GM12878 (cell line): ENCODE measurements around the gene VGLL4. TPM values are rescaled to one million over a fixed set of nuclear protein-coding genes. Genes with fewer than 3 reads are reported as not detected.

ENCODE experiments used
- ATAC-seq: fragments of 200-7000 bp; cut with Tn5 transposase; 3 replicates; pipeline ENCODE4 v1.9.1; 2020; ENCODE audit warnings: mild to moderate bottlenecking, moderate library complexity
- BruUV-seq: library from RNA; stranded (reverse); fragments of 400-500 nt; replicated peaks from 2 replicates; lab custom pipeline; 2021; lab: Mats Ljungman, UMichigan
- CTCF ChIA-PET: fragments of 300-600 bp; sonication (Branson Sonifier 250); formaldehyde crosslinking; extraction: SDS; loops from one replicate; lab custom pipeline; 2021; ENCODE audit warnings: inconsistent platforms; lab: Yijun Ruan, JAX
- POLR2A ChIA-PET: fragments of 350-600 bp; formaldehyde crosslinking; extraction: SDS; loops from one replicate; lab custom pipeline; 2021; ENCODE audit warnings: inconsistent platforms; lab: Charles Lee
- RAD21 ChIA-PET: fragments of 300-600 bp; sonication (Branson Sonifier 250); formaldehyde crosslinking; loops from one replicate; lab custom pipeline; 2023; ENCODE audit warnings: antibody characterized with exemption; ENCODE audit not compliant: unreplicated experiment; lab: Charles Lee
- SMC1A ChIA-PET: fragments of 300-600 bp; sonication (Branson Sonifier 250); formaldehyde crosslinking; loops from one replicate; lab custom pipeline; 2023; ENCODE audit not compliant: unreplicated experiment, uncharacterized antibody; lab: Charles Lee
- DNase-seq: peaks from one replicate; pipeline ENCODE4 v3.0.0-alpha.2; 2011; ENCODE audit warnings: low read depth, low spot score
- FAIRE-seq: peaks from 3 replicates; lab custom pipeline; 2011; peaks lifted over from hg19 to GRCh38; lab: Jason Lieb, UNC
- H2AFZ ChIP-seq: 2 replicates; pipeline ENCODE4 v1.6.0; 2011; ENCODE audit warnings: low read depth, low read length, control low read depth; ENCODE audit not compliant: control insufficient read depth
- H3K27ac ChIP-seq: 2 replicates; pipeline ENCODE4 v1.5.1; 2011; ENCODE audit warnings: control low read depth; ENCODE audit not compliant: control insufficient read depth, insufficient read depth
- H3K27me3 ChIP-seq, 2 experiments: replicated peaks in 1 of 2; 2 replicates each; pipeline versions ENCODE4 v1.6.0 to v1.6.1; 2011; ENCODE audit warnings: low read length in 1 of 2; ENCODE audit not compliant: control insufficient read depth in 2 of 2, insufficient read depth in 2 of 2
- H3K36me3 ChIP-seq, 2 experiments: 2 replicates each; pipeline ENCODE4 v1.5.1; 2011; ENCODE audit warnings: low read length in 1 of 2; ENCODE audit not compliant: control insufficient read depth in 2 of 2, insufficient read depth in 2 of 2
- H3K4me1 ChIP-seq: 2 replicates; pipeline ENCODE4 v1.6.1; 2011; ENCODE audit warnings: mild to moderate bottlenecking, low read length, moderate library complexity, mixed read lengths; ENCODE audit not compliant: control insufficient read depth, insufficient read depth
- H3K4me2 ChIP-seq: 2 replicates; pipeline ENCODE4 v1.6.0; 2011; ENCODE audit warnings: control low read depth; ENCODE audit not compliant: control insufficient read depth, insufficient read depth
- H3K4me3 ChIP-seq: fragments of 200-600 bp; sonication (generic); 2 replicates; pipeline ENCODE4 v1.5.1; 2016
- H3K79me2 ChIP-seq: 2 replicates; pipeline ENCODE4 v1.6.0; 2011; ENCODE audit warnings: low read length; ENCODE audit not compliant: control insufficient read depth, insufficient read depth
- H3K9ac ChIP-seq: 2 replicates; pipeline ENCODE4 v1.8.0; 2011; ENCODE audit warnings: low read length, control low read depth, mixed read lengths; ENCODE audit not compliant: control insufficient read depth, insufficient read depth
- H3K9me3 ChIP-seq: replicated peaks from 3 replicates; pipeline ENCODE4 v1.5.1; 2011; ENCODE audit warnings: mild to moderate bottlenecking, low read length; ENCODE audit not compliant: control insufficient read depth, insufficient read depth
- H4K20me1 ChIP-seq: 2 replicates; pipeline ENCODE4 v1.6.0; 2011; ENCODE audit not compliant: control insufficient read depth, insufficient read depth
- HCFC1 ChIP-seq: fragments of 150-350 bp; IDR thresholded peaks from 2 replicates; pipeline ENCODE4 v1.6.1; 2014; ENCODE audit warnings: low read length
- HDAC2 ChIP-seq: fragments of 200-600 bp; sonication (generic); IDR thresholded peaks from 2 replicates; pipeline ENCODE4 v1.6.1; 2017
- MTA3 ChIP-seq: IDR thresholded peaks from 2 replicates; pipeline ENCODE4 v1.6.1; 2012; ENCODE audit warnings: low read length, inconsistent platforms, borderline replicate concordance
- NBN ChIP-seq: fragments of 450-650 bp; IDR thresholded peaks from 2 replicates; pipeline ENCODE4 v1.6.1; 2016
- SIX5 ChIP-seq: IDR thresholded peaks from 2 replicates; pipeline ENCODE4 v1.6.1; 2011; ENCODE audit warnings: mild to moderate bottlenecking, low read depth, low read length, moderate library complexity; ENCODE audit not compliant: severe bottlenecking
- SREBF1 ChIP-seq: IDR thresholded peaks from 2 replicates; pipeline ENCODE4 v1.6.1; 2012; ENCODE audit warnings: mild to moderate bottlenecking, low read length
- ZBTB40 ChIP-seq: fragments of 450-650 bp; IDR thresholded peaks from 2 replicates; pipeline ENCODE4 v1.6.1; 2016; ENCODE audit warnings: mild to moderate bottlenecking, moderate library complexity, borderline replicate concordance
- WGBS: methylation state at CpG from one replicate; pipeline ENCODE4 v1.1.6; 2016; ENCODE audit warnings: low lambda C conversion rate; ENCODE audit not compliant: insufficient replicate concordance, insufficient coverage; ENCODE audit errors: missing lambda C conversion rate; 5-methylcytosine and 5-hydroxymethylcytosine counted together
- in situ Hi-C: fragments of 300-500 bp; cut with MboI; formaldehyde crosslinking; loops from 9 replicates; pipeline ENCODE4 v1.14.3; 2018; ENCODE audit warnings: mixed read lengths
- intact Hi-C: fragments of 100-400 bp; cut with micrococcal nuclease; formaldehyde crosslinking; loops from one replicate; pipeline ENCODE4 v1.14.2; 2022; ENCODE audit not compliant: unreplicated experiment
- polyA plus RNA-seq, 11 experiments: library from polyadenylated mRNA; depleted of rRNA in 4 of 11; unstranded in 6 of 11; stranded (reverse) in 5 of 11; fragments of >200 nt; fragmentation: Nextera tagmentation in 4 of 11; fragmentation: Illumina TruSeq in 1 of 11; extraction: Ambion mirVana in 4 of 11; extraction: Trizol in 1 of 11; gene quantifications; 1 replicate in 1 of 11; 2 replicates in 10 of 11; pipeline versions ENCODE4 v1.2.1 to v1.2.3, GENCODE V29; 2011 to 2016; ENCODE audit warnings: inconsistent platforms in 2 of 11, missing spikeins in 2 of 11, low read depth in 1 of 11
- total RNA-seq, 4 experiments: library from RNA; depleted of rRNA in 3 of 4; stranded (reverse); fragments of >200 nt in 3 of 4; fragmentation: Illumina TruSeq in 1 of 4; extraction: Trizol in 1 of 4; gene quantifications; 2 replicates each; pipeline versions ENCODE4 v1.2.1 to v1.2.3, GENCODE V29; 2013 to 2021
- TF ChIP-seq, protein P1 (sequence below): IDR thresholded peaks from 2 replicates; pipeline ENCODE4 v1.6.1; 2012; ENCODE audit warnings: mild to moderate bottlenecking, low read depth, low read length
- TF ChIP-seq, protein P2 (sequence below): fragments of 450-650 bp; IDR thresholded peaks from 2 replicates; pipeline ENCODE4 v1.6.1; 2017; ENCODE audit warnings: mild to moderate bottlenecking
- TF ChIP-seq, protein P3 (sequence below): fragments of 450-650 bp; formaldehyde crosslinking; IDR thresholded peaks from 2 replicates; pipeline ENCODE4 v1.4.0; 2020; ENCODE audit warnings: mild to moderate bottlenecking, moderate library complexity

The VGLL4 gene
- total and polyA plus RNA-seq, 10 of the 15 experiments (the other 5 are each of a cell fraction or from before 2014, with no cell fraction given) = 0.44 to 38.1 (median 16.1) TPM

DNA sequence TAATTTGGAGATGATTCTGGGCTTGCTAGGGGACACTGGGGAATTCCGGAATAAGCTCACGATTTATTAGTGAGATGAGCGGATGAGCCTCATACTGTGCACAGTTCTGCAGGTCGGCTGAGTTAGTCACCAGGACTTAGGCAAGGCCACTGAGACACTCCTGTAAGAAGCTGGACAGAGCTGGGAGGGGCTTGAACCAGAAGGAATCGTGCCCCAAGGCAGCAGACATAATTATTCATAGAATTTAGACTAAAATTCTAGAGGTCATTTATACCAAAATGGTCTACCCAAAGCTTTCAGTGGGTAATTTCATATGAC is 121.4 kb downstream of the VGLL4 start:
- POLR2A ChIA-PET = interaction anchor here (0.5 kb wide), 1 partner anchor 560 kb away, joined by 4 read pairs; no protein-coding TSS in a partner anchor
- Histone ChIP-seq H3K36me3 (no peaks in the 10 kb centered on the region), H3K4me2 (no peak overlapping the region), H3K27ac (no peak overlapping the region), H3K4me1 (no peaks in the 10 kb centered on the region), H4K20me1 (no peaks in the 10 kb centered on the region), H3K79me2 (no peaks in the 10 kb centered on the region), H3K9me3 (no peaks in the 10 kb centered on the region; the same call in 2 of the 3 replicates), H3K9ac (no peak overlapping the region), H3K4me3 (no peak overlapping the region), H3K27me3 (no peaks in the 10 kb centered on the region), H2AFZ (no peak overlapping the region)
- BruUV-seq = no TSS peak
- RAD21 ChIA-PET = no interaction called here
- intact Hi-C loops = no loop called here
- DNase-seq = no peak
- in situ Hi-C loops = no loop called here
- 84% methylated on average over 5 of the region's 5 CpGs for WGBS
- no peak for FAIRE-seq
- SMC1A ChIA-PET = interaction anchor here (0.9 kb wide), 1 partner anchor 128 kb away, joined by 7 read pairs; no protein-coding TSS in a partner anchor
- ATAC-seq = no peak
- TF ChIP-seq MTA3 (no peak), HCFC1 (no peak), HDAC2 (no peak), NBN (no peak), SIX5 (no peak), ZBTB40 (no peak), SREBF1 (no peak)
- TF ChIP-seq, protein P1, sequence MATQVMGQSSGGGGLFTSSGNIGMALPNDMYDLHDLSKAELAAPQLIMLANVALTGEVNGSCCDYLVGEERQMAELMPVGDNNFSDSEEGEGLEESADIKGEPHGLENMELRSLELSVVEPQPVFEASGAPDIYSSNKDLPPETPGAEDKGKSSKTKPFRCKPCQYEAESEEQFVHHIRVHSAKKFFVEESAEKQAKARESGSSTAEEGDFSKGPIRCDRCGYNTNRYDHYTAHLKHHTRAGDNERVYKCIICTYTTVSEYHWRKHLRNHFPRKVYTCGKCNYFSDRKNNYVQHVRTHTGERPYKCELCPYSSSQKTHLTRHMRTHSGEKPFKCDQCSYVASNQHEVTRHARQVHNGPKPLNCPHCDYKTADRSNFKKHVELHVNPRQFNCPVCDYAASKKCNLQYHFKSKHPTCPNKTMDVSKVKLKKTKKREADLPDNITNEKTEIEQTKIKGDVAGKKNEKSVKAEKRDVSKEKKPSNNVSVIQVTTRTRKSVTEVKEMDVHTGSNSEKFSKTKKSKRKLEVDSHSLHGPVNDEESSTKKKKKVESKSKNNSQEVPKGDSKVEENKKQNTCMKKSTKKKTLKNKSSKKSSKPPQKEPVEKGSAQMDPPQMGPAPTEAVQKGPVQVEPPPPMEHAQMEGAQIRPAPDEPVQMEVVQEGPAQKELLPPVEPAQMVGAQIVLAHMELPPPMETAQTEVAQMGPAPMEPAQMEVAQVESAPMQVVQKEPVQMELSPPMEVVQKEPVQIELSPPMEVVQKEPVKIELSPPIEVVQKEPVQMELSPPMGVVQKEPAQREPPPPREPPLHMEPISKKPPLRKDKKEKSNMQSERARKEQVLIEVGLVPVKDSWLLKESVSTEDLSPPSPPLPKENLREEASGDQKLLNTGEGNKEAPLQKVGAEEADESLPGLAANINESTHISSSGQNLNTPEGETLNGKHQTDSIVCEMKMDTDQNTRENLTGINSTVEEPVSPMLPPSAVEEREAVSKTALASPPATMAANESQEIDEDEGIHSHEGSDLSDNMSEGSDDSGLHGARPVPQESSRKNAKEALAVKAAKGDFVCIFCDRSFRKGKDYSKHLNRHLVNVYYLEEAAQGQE = no peak
- TF ChIP-seq, protein P2, sequence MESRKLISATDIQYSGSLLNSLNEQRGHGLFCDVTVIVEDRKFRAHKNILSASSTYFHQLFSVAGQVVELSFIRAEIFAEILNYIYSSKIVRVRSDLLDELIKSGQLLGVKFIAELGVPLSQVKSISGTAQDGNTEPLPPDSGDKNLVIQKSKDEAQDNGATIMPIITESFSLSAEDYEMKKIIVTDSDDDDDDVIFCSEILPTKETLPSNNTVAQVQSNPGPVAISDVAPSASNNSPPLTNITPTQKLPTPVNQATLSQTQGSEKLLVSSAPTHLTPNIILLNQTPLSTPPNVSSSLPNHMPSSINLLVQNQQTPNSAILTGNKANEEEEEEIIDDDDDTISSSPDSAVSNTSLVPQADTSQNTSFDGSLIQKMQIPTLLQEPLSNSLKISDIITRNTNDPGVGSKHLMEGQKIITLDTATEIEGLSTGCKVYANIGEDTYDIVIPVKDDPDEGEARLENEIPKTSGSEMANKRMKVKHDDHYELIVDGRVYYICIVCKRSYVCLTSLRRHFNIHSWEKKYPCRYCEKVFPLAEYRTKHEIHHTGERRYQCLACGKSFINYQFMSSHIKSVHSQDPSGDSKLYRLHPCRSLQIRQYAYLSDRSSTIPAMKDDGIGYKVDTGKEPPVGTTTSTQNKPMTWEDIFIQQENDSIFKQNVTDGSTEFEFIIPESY = no peak
- TF ChIP-seq, protein P3, sequence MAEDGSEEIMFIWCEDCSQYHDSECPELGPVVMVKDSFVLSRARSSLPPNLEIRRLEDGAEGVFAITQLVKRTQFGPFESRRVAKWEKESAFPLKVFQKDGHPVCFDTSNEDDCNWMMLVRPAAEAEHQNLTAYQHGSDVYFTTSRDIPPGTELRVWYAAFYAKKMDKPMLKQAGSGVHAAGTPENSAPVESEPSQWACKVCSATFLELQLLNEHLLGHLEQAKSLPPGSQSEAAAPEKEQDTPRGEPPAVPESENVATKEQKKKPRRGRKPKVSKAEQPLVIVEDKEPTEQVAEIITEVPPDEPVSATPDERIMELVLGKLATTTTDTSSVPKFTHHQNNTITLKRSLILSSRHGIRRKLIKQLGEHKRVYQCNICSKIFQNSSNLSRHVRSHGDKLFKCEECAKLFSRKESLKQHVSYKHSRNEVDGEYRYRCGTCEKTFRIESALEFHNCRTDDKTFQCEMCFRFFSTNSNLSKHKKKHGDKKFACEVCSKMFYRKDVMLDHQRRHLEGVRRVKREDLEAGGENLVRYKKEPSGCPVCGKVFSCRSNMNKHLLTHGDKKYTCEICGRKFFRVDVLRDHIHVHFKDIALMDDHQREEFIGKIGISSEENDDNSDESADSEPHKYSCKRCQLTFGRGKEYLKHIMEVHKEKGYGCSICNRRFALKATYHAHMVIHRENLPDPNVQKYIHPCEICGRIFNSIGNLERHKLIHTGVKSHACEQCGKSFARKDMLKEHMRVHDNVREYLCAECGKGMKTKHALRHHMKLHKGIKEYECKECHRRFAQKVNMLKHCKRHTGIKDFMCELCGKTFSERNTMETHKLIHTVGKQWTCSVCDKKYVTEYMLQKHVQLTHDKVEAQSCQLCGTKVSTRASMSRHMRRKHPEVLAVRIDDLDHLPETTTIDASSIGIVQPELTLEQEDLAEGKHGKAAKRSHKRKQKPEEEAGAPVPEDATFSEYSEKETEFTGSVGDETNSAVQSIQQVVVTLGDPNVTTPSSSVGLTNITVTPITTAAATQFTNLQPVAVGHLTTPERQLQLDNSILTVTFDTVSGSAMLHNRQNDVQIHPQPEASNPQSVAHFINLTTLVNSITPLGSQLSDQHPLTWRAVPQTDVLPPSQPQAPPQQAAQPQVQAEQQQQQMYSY = no peak
- CTCF ChIA-PET = no interaction called here
